A375 (cell line): Measurements from ENCODE around the gene PRKCG. TPM values are rescaled to one million over a fixed set of nuclear protein-coding genes. Genes with fewer than 3 reads are reported as not detected.

Source experiments
- total RNA-seq: library from RNA; depleted of rRNA; stranded (reverse); fragments of >200 nt; shearing (Covaris generic); gene quantifications from 2 replicates; pipeline ENCODE4 v1.2.3, GENCODE V29; 2014; rRNA removed

The PRKCG gene
- total RNA-seq, result 0.03 TPM in 1 of 2 replicates, not detected in the other

GRCh38 chr19:53881482-53882390 lies at the start of gene PRKCG:
PRKCG (plus strand) TSS chr19:53882197; CDS start chr19:53882495, 298 bp downstream.

GRCh38 chr19:53867225-53868090 lies 14.5 kb upstream of the PRKCG start, which contains the start of gene MYADM:
MYADM (plus strand) TSS chr19:53867883; CDS start chr19:53873530, 5,647 bp downstream.

GRCh38 chr19:53908935-53909415 lies 27.0 kb downstream of the PRKCG start, which contains the start of gene CACNG7:
CACNG7 (plus strand) TSS chr19:53909278; CDS start chr19:53912832, 3,554 bp downstream.

Other genes with a start within 250 kb of the PRKCG start
- gene NLRP12, start 57.9 kb upstream of the PRKCG start, total RNA-seq, result 0.04 and 0.05 TPM in 2 replicates
- gene MYADM, start 14.3 kb upstream of the PRKCG start, total RNA-seq, result 20.6 and 31.3 TPM in 2 replicates
- 0.11 TPM in 1 of 2 replicates, not detected in the other for gene CACNG7, start 27.1 kb downstream of the PRKCG start, total RNA-seq
- 2.3 and 2.6 TPM in 2 replicates for gene CACNG8, start 80.7 kb downstream of the PRKCG start, total RNA-seq
- 5.5 and 8.7 TPM in 2 replicates for gene CACNG6, start 109.4 kb downstream of the PRKCG start, total RNA-seq
- gene VSTM1, start 181.7 kb downstream of the PRKCG start, total RNA-seq, result 0.45 and 1.0 TPM in 2 replicates
- gene TARM1, start 199.2 kb downstream of the PRKCG start, total RNA-seq, result 0.45 TPM in 1 of 2 replicates, not detected in the other
- gene OSCAR, start 218.6 kb downstream of the PRKCG start, total RNA-seq, result 8.3 and 11.7 TPM in 2 replicates
- gene NDUFA3, start 220.7 kb downstream of the PRKCG start, total RNA-seq, result 42.5 and 44.1 TPM in 2 replicates
- 61.6 and 74.8 TPM in 2 replicates for gene TFPT, start 233.5 kb downstream of the PRKCG start, total RNA-seq
- gene PRPF31, start 233.6 kb downstream of the PRKCG start, total RNA-seq, result 79.6 and 95.4 TPM in 2 replicates